RKO (cell line): ENCODE measurements around the gene GAB4.

Experiments used
- DNase-seq: peaks from one replicate; pipeline ENCODE4 v3.0.0-alpha.2; 2016; ENCODE audit warnings: low spot score

The GAB4 gene

DNA sequence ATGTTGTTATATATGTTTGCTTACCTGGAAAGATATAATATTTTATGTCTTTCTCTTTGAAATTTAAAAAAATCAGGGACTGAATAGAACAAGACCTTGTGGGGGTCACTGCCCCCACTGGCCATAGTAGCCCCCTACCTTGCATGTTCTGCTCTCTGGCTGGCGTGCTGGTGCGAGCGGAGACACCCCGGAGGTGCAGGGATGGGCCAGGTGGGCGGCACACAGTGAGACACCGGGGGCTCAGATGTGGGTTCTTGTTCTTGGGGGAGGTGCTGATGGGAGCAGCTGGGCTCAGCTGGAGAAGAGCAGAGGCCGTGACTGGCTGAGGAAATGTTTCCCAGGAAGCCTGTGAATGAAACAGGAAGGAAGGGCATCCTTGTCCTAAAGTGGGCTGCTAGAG lies 20.2 kb downstream of the GAB4 start:
- DNase-seq, result no peak

DNA sequence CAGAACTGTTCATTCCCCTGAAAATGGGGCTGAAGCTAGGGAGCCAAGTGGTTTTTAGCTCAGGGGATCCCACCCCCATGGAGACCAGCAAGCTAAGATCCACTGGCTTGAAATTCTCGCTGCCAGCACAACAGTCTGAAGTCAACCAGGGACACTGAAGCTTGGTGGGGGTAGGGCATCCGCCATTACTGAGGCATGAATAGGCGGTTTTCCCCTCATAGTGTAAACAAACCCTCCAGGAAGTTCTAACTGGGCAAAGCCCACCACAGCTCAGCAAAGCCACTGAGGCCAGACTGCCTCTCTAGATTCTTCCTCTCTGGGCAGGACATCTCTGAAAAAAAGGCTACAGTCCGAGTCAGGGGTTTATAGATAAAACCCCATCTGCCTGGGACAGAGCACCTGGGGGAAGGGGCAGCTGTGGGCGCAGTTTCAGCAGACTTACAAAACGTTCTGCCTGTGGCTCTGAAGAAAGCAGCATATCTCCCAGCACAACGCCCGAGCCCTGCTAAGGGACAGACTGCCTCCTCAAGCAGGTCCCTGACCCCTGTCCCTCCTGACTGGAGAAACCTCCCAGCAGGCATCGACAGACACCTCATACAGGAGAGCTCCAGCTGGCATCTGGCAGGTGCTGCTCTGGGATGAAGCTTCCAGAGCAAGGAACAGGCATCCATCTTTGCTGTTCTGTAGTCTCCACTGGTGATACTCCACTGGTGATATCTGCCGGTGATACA lies 32.7 kb downstream of the GAB4 start:
- no peak for DNase-seq

DNA sequence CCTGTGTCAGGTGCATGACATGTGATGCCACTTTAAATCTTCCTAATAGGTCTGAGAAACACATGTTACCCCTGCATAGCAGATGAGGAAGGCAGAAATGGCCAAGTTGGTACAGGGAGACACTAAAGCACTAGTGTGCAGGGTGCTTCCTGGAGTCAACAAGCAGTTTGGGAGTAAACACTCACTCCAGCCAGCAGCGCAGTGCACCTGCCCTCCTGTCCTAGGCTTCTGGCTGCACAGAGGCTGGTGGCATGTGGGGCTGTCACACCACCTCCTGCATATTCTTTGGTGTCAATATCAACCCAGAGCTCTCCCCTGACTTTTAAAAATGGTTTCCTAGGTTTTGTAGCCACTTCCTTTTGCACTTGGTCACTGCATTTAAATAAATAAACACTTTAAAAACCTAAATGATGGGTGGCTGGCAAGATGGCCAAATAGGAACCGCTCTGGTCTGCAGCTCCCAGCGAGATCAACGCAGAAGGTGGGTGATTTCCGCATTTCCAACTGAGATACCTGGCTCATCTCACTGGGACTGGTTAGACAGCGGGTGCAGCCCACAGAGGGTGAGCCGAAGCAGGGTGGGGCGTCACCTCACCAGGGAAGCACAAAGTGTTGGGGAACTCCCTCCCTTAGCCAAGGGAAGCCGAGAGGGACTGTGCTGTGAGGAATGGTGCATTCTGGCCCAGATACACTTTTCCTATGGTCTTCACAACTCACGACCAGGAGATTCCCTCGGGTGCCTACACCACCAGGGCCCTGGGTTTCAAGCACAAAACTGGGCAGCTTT lies 33.5 kb downstream of the GAB4 start:
- no peak for DNase-seq

DNA sequence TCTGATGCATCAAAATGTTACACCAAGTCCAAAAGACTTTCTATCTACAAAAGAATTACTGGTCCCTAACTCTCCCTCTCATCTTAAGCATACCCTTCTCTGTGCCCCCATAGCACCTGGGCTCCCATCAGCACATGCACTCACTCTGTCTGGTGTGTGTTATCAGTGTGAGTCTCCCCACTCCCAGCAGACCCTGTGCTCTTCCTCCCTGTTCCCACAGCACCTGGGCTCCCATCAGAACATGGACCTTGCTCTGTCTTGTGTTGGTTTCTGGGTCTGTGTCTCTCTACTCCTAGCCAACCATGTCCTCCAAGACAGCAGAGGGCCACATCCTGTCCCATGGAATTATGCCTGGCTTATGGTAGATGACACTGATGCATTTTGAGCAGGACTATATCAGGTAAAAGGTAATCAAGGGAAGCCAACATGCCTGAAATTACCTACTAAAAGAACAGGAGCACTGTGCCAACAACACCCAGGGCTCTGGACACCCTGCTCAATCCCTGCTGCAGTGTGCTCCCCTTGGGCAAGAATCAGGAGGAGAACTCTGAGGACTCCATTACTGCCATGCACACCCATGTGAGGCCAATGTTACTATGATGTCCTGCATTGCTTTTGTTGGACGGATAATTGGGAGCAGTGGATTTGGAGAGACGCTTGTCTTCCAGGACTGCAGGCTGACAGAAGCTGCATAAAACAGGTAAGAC lies 34.3 kb downstream of the GAB4 start:
- no peak for DNase-seq

DNA sequence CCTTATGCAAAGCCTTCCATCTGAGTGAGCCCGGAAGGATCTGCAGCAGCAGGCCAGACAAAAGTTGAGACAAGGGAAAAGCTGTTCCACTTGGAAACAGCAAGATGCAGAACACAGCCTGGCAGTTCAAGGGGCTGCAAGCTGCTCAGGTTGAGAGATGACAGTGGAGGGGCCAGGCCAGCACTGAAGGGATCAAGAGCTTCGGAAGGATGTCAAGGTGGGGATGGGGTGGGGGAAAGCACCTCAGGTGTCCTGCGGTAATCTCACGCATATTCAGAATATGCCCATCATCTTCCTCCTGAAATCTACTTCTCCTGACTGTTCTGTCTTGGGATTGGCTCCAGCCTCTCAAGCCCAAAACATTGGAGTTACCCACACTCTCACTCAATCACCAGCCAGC lies 35.7 kb downstream of the GAB4 start:
- no peak for DNase-seq

DNA sequence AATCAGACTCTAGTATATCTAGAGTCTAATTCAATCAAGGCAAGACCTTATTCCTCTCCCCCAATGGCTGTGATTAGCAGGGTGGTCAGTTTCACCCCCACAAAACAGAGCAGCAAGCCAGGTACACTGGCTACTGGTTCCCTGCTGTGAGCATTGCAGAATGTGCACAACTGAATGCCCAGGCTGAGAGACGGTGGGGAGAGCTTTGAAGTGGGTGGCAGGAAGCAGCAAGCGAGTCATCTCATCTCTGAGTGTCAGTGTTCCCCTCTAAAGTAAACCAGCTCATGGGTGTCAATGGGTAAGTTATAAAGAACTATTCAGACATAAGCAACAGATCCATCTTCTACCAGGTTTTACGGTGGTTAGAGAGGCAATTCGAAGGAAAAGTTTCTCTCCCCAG lies 37.6 kb downstream of the GAB4 start:
- no peak for DNase-seq

DNA sequence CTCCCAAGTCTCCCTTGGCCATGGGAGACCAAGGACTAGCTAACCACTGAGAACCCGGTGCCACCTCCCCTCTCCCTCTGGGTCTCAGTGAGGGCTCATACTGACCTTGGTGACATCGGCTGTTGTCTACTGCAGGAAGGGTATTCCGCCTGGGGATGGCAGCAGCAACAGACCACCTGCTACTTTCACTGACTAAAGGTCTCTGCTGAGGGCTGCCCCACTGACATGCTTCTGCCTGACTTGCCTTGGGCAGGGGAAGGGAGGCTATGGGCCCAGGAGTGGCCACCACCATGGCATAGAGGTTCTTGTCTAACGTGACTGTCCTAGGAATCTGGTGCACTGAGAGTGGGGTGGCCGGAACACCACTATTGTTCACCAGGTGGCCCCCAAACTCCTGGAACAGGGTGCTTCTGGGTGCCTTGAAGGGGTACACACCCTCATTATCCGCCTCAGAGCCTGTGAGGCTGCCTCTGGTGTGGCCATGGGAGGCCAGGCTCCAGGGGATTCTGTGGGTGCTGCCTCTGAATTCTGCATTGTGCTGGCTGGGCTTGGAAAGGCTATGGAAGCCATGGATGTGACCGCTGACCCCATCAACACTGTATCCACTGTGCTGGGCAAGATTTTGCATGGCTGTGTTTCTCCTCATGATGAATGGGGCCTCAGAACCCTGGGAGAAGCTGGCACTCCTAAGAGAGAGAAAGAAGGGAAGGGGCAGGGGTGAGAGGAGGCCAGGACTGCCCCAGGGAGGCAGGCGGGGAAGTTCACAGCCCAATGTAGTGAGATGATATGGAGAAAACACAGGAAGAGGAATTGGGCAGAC lies 38.3 kb downstream of the GAB4 start:
- DNase-seq, result no peak

DNA sequence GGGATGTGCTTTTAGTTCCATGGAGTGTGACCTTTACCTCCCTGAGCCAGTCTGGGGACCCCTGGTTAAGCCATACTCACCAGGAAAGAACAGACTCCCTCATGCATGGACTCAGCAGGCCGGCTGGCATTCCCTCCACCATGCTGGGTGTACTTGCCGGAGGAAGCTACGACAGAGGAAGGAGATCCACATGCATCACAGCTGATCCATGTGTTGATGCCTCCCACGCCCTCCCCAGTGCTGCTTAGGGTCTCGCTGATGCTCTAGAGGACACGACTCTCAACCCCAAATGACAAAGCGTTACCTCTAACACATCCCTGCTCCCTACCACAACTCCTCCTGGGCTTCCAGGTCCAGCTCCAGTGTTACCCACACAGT lies 39.8 kb downstream of the GAB4 start:
- no peak for DNase-seq

DNA sequence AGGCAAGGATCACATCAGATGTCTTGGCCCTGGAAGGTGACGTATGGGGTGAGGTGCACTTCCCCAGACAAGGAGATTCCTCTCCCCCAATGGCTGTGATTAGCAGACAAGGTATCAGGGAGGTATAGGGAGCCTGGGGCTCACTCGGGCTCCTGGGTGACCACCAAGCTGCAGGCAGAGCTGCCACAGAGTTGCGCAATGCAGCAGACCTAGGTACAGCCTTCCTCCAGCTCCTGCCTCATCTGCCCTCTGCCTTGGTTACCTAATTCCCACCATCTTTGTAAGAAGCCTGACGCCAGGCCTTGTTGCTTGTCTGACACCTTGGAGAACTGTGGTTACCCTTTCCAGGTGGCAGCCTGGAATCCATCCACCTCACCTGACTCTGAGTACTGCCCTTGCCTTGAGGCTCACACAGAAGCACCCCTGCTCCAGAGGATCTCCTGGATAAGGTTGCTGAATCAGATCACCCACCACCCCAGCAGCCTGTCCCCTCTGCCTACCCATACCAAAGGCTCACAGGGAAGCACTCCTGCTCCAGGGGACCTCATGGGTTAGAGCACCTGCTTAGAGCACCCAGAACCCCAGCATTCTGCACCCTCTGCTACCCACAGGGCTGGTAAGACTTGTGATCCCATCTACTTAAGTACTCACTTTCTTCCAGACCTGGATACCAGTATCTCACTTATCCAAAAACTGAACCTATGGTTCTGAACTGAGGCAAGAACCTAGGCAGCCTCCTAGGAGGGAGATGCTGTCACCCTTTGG lies 40.4 kb downstream of the GAB4 start:
- no peak for DNase-seq

DNA sequence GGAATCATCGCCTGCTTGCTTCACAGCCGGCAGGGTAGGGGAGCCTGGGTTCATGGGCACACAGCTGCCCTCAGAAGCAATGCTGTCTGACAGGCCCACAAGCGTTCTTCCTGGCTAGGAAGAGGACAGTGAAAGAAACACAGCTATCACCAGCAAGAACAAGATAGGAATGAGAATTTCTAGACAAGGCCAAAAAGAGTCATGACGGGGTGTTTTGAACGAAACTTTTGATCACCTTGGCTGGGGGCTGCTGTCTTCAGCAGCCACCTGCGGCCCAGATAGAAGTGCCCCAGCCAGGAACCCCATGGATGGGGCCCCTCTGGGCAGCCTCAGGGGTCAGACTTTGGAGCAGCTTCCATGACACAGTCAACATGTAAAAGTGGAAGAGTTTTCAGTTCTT lies 41.8 kb downstream of the GAB4 start:
- no peak for DNase-seq

DNA sequence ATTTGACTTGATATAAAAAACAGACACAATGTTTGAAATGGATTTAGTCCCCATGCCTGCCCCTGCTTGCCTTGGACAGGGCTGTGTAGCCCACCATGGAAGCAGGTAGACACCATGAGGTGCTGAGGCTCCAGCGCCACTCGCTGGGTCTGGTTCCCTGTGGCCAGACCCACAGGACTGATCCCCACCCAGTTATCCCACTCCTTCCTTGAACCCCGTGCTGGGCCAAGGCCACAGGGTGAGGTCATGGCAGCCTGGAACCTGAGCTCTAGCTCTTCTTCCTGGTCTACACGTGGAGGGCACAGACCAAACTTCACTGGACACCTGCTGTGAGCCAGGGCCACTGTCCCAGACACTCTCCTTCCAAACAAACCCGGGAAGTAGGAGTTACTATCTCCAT lies 42.5 kb downstream of the GAB4 start:
- no peak for DNase-seq

DNA sequence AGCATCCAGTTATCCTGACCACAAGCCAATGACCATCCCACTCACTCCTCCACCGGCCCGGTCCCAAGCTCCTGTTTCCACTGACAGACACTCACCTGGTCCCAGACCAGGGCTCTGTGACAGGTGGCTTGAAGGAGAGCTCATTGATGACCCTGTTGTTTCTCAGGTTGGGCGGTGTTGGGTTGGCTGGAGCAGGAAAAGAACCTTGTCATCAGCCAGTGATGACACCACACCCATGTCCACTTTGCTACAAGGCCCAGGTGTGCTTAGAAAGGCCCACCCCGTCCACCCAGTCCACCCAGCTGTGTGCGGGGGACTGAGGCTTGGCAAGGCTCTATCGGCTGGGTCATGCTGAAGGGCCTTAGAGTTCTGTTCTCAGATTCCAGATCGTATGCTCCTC lies 42.9 kb downstream of the GAB4 start:
- DNase-seq, result no peak

DNA sequence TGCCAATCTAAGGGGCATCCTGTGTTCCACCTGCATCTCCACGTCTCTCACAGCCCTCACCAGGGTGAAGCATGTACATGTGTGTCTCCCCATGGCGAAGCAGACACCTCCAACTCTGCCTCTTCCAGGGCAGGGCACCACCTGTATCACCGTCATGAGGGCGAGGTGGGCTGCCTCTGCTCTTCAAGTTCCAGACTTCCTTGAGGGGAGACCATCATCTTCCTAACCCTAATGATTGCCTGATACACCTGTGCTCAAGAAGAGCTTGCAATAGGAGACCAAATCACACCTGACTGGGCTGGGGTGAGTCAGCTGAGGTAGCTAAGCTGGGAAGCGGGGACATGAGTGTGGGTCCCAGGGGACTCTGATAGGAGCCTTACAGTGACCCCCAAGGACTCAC lies 43.7 kb downstream of the GAB4 start:
- DNase-seq, result no peak

DNA sequence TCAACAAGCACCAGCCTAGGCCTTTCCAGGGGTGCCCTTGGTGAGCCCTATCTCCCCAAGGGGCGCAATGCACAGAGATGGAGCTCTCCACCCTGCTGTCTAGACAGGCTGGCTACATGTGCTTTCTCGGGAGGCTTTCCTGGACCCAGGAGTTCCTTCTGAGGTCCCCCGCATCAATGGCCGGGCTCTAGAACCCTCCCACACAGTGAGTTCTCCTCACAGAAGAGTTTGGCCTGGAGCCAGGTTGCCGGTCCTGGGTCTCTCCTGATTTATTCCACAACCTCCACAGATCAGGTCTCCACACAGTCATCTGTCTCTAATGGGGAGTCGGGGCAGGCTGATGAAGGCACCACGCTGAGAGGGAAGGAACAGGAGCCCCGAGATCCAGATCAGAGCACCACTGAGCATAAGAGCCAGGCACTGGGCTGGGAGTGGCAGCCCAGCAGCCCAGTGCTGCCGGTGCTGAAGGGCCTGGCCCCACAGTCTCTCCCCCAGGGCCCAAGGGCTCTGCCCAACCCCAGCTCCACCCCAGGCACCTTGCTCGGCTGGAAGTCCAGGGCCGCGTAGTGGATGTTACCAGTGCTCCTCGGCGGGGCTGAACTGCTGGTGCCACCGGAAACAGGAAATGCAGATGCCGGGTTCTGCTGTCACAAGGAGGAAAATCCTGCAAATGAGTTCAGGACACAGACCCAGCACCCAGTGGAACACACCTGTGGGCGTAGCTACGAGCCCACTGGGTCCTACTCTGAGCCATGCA lies 44.7 kb downstream of the GAB4 start:
- no peak for DNase-seq

DNA sequence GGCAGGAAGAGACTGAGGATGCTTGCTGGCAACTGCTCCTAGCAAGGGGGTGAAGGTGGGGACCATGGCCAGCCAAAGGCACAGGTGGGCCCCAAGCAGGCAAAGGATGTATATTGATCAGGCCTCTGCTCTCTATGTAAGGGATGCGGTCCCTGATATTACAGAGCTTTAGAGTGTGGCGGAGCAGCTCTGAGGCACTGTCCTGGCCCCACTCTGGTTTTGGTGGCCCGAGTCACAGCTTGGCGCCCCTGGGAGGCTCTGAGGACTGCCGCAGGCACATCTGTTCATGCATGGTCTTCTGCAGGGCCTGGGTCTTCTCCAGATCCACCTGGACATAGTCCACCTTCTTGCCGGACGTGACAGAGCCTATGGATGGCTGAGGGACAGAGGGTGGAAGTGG lies 45.5 kb downstream of the GAB4 start:
- DNase-seq, result no peak

DNA sequence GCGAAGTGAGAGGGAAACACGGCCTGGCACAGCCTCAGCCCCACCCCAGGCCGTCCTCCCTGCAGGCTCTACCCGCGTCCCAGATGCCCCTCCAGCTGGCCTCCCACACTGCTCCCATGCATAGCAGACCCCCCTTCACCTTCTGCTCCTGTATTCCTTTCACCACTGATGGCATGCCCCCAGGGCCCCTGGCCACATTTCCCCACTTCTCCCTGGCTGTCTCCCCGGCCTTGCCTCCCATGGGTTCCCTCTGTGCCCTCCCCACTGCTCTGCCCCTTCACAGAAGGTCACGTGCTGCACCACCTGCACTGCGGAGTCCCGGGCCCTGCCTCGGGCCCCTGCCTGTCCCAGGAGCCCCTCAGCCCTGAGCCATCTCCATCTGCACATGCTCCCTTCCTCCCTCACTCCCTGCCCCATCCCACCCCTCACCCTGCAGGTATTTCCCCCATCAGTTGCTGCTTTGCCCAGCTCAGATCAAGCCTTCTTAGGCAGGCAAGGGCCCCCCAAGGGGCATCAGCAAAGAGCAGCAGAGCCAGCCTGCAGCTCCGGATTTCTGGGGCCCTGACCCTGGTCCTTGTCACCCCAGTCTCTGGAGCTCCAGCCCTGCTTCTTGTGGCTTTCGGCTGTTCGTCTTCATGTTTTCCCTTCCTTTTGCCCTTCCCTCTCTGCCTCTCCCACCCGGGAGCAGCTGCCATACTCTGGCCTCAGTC lies 46.4 kb downstream of the GAB4 start:
- no peak for DNase-seq

DNA sequence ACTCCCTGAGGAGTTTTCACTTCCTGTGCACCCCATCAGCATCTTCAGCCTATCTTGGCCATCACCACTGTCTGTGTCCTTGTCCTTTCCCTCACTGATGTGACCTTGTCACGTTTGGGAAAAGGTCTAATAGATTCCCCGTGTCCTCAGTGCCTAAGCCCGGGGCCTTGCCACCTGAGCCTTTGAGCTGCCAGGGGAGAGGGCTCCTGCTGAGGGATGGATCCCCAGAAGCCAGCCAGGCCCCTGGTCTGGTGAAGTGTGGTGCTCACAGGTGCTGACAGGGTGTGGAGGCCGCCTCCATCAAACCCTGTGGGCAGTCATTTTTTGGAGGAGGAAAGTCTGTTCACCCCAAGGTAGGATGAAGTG lies 47.2 kb downstream of the GAB4 start:
- DNase-seq, result no peak

DNA sequence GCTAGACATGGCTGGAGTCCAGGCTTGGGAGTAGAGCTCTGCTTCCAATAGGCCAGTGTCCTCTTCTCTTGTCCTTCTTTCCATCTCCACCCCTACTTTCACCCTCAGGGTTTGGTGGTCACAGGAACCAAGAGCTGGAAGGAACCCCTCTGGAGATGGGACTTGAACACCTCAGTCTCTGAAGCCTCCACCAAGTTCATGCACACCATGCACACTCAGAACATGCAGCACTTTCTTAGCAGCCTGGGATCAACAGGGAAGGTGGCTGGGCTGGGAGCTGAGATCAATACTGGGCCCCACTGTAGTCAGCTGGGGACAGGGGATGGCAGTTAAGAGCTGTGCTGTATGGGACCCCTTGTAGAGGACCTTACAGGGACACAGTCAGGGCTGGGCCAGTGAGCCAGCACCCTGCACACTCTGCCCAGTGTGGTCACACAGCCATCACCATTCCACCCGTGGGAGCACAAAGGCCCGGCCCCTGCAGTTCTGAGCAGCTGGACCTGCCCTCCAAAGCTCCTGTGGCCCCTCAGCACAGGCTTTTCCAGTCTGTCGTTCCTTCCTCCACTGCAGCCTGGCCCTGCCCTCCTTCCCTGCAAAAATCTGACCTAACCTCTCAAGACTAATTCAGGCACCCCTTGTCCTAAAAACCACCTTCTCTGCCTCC lies 47.7 kb downstream of the GAB4 start:
- no peak for DNase-seq

DNA sequence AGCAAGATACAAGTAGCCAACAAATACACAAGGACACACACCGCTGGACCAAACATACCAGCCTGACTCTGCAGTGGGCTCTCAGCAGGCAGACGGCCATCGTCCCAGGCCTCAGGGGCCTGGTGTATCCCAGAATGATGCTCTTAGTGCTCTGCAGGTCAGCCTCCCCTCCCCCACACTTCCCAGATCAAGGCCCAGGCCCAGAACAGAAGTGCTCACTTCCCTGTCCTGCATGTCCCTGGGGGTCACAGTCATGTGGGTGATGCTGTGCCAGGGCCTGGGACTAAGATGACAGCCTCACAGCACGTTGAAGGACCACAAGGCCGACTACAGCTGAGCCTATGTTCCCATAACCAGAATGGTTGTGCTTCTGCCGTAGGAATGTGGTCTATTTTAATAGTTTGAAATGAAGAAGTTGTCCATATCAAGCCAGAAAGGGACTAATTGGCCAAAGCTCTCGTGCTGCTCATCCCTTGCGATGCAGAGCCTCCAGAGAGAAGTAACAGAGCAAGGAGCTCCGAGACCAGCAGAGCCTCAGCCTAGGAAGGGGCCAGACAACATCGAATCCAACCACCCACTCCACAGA lies 48.6 kb downstream of the GAB4 start:
- DNase-seq, result no peak
